ENCODE data around the gene TBC1D4.
"Not testable (repeated sequence)": the region's sequence is repeated elsewhere in the genome, so short reads cannot be mapped to it uniquely, and the experiment has no call there.

TBC1D4 gene

DNA sequence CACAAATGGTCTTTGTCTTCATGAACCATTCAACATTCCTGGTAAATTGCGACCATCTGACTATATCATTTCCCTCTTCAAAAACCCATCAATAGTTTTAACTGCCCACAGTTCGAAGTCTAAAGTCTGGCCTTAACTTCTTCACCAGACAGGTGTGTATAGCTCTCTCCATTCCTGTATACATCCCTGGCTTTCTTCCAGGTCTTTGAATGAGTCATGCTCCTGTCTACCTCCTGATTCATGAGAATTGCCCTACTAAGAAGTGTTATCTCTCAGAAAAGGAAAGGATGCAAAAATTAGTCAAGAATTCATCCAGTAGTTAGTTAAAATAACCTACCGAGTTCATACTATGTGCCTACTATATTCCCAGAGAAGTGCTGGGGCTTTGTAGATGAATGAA, 225.0 kb downstream of the TBC1D4 start:
- DNase-seq = no peak

DNA sequence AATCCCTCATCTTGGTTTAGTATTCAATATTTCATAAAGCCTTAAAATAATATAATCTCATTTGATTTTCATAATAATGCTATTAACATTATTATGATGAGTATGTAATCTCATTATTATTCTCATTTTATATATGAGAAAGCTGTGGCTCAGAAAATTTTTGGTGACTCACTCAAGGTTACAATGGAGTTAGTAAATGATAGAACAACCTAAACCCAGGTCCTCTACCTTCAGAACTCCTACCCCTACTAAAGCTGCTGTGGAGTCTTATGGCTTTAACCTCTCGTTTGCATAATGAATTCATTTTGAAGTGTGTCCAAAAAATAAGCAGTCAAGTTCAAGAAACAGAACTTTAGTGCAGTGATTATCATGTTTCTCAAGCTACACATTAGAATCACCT, 226.3 kb downstream of the TBC1D4 start:
- no peak for DNase-seq

DNA sequence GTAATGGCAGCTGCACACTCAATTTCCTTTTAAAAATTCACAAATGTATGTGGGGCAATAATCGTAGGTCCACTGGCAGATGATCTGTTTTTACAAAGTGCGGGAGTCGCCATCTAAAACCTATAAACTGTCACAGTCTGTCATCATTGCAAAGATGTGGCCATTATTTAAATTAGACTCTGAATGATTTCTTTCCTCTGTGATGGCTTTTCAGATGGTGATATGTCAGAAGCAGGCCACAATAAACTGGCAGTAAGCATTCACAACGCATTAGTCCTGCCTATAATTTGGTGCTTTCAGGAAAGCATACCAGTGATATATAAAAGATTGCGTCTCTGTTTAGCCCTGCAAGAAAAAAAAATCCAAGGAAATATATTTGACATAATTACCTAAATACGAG, 226.8 kb downstream of the TBC1D4 start:
- DNase-seq = no peak

DNA sequence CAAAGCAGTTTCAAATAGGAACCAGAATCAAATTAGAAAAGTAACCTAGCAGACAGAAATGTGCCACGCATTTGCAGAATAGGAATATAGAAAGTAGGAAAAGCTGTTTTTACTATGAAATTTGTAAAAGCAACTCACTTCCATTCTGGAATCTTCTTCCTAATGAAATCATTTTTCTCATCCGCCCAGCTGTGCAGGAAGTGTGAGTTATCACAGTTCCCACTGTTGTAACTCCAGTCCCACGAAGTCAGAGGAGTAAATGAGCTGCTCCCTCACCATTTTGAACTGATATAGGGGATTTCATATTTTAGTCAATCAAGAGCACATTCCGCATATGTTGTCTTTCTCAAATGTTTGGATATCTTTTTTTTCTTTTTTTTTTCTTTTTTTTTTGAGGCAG, 230.8 kb downstream of the TBC1D4 start:
- DNase-seq = no peak

DNA sequence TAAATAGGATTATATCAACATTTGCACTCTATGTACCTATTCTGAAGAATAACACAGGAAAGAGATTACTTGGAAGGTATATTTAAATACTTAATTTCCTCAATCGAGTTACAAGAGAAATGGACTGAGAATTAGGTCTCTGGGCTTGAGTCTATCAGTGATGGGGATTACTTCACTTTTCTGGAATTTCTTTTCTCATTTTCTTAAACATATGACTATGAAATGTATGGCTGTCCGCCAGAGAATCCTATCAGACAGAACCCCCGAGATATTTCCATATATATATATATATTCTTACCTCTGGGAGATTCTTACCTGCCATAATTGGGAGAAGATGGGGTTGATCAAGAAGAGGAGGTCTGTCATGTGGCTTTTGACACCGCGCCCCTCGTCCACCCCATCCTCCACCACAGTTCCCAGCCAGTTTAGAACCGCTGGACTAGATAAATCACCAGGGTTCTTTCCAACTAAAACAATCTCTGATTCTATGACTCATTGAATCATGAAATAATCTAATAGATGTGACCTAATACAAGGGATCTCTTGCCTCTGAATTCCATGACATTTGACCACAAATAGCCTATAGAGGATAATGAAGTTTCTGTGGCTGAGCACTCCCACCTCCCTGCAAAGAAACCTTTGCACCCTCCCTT, 231.3 kb downstream of the TBC1D4 start:
- no peak for DNase-seq

DNA sequence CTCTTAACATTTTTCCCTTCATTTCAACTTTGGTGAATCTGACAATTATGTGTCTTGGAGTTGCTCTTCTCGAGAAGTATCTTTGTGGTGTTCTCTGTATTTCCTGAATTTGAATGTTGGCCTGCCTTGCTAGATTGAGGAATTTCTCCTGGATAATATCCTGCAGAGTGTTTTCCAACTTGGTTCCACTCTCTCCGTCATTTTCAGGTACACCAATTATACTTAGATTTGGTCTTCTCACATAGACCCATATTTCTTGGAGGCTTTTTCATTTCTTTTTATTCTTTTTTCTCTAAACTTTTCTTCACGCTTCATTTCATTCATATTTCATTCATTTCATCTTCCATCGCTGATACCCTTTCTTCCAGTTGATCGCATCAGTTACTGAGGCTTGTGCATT, 236.4 kb downstream of the TBC1D4 start:
- not testable (repeated sequence) for DNase-seq

DNA sequence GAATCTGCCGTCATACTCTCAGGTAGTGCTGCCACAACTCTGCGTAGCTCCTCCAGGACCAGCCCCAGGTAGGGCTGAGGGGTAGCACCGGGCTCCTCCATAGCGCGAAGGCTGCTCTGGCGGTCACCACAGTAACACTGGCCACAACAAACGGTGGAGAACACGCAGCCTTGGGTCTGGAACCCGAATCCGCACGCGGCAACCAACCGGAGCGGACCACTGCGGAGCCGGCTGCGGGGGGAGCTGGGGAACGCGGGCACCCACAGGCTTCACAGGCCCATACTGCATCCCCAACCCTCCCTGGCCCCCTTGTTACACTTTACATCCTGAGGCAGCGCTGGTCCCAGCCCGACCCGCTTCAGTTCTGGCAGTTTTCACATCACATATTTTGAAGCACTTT, 241.7 kb downstream of the TBC1D4 start:
- DNase-seq = not testable (repeated sequence)

DNA sequence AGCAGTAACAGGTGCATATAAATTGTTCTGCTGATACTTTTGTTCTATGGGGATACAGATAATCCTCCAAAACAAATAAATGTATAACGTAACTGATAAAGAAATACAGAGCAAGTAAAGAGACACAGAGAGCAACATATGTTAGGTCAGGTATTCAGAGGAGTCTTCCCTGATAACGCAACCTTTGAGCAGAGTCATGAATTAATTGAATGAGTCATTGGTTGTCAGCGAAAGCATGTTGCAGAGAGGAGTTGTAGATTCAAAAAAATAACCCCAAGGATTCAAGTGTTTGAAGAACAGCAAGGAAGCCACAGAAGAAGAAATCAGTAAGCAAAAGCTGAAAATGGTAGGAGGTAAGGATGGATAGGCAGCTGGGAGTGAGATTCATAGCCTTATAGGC, 245.2 kb downstream of the TBC1D4 start:
- no peak for DNase-seq
